HEK293T (cell line): ENCODE data around the gene CNFN.

ENCODE experiments used
- ARNT ChIP-seq: fragments of 450-650 bp; IDR thresholded peaks from 2 replicates; pipeline ENCODE4 v1.6.1; 2017; ENCODE audit warnings: mild to moderate bottlenecking
- BHLHE40 ChIP-seq: fragments of 450-650 bp; IDR thresholded peaks from 2 replicates; pipeline ENCODE4 v1.6.1; 2016; ENCODE audit warnings: mild to moderate bottlenecking, moderate library complexity, borderline replicate concordance
- ELF4 ChIP-seq: fragments of 450-650 bp; IDR thresholded peaks from 2 replicates; pipeline ENCODE4 v1.6.1; 2017; ENCODE audit warnings: antibody characterized with exemption
- FOXA1 ChIP-seq: fragments of 450-650 bp; IDR thresholded peaks from 2 replicates; pipeline ENCODE4 v1.6.1; 2016; ENCODE audit warnings: mild to moderate bottlenecking
- FOXK2 ChIP-seq: fragments of 450-650 bp; IDR thresholded peaks from 2 replicates; pipeline ENCODE4 v1.6.1; 2016; ENCODE audit warnings: mild to moderate bottlenecking
- HDGF ChIP-seq: fragments of 450-650 bp; IDR thresholded peaks from 2 replicates; pipeline ENCODE4 v1.6.1; 2017; ENCODE audit warnings: antibody characterized with exemption, borderline replicate concordance
- LEF1 ChIP-seq: fragments of 450-650 bp; IDR thresholded peaks from 2 replicates; pipeline ENCODE4 v1.6.1; 2017; ENCODE audit warnings: mild to moderate bottlenecking, borderline replicate concordance
- NFRKB ChIP-seq: fragments of 450-650 bp; IDR thresholded peaks from 2 replicates; pipeline ENCODE4 v1.6.1; 2016; ENCODE audit warnings: mild to moderate bottlenecking, moderate library complexity
- PKNOX1 ChIP-seq: fragments of 450-650 bp; IDR thresholded peaks from 2 replicates; pipeline ENCODE4 v1.6.1; 2016
- SP1 ChIP-seq: fragments of 450-650 bp; IDR thresholded peaks from 2 replicates; pipeline ENCODE4 v1.6.1; 2017
- SUZ12 ChIP-seq: fragments of 450-650 bp; IDR thresholded peaks from 2 replicates; pipeline ENCODE4 v1.6.1; 2016; ENCODE audit warnings: mild to moderate bottlenecking
- TARDBP ChIP-seq: fragments of 450-650 bp; IDR thresholded peaks from 2 replicates; pipeline ENCODE4 v1.6.1; 2016

GRCh38 chr19:42367929-42368328, 22.2 kb downstream of the CNFN start:
- TF ChIP-seq NFRKB (no peak), ELF4 (no peak), LEF1 (no peak), SUZ12 (no peak), PKNOX1 (no peak), SP1 (no peak), FOXA1 (no peak), FOXK2 (no peak), BHLHE40 (no peak), TARDBP (no peak), HDGF (no peak), ARNT (no peak)
